KMS-11 (cell line): ENCODE data around the gene ISOC2.

ENCODE experiments used
- H2AFZ ChIP-seq: fragments of 200-600 bp; sonication (generic); 2 replicates; pipeline ENCODE4 v1.6.1; 2016; ENCODE audit warnings: antibody characterized with exemption, mixed run types, low read depth
- H3K27ac ChIP-seq: fragments of 200-600 bp; sonication (generic); 2 replicates; pipeline ENCODE4 v1.6.1; 2016; ENCODE audit warnings: mild to moderate bottlenecking, mixed run types
- H3K27me3 ChIP-seq: fragments of 200-600 bp; sonication (generic); 2 replicates; pipeline ENCODE4 v1.6.1; 2017; ENCODE audit warnings: mild to moderate bottlenecking, low read depth, mixed run types, moderate library complexity; ENCODE audit not compliant: insufficient read depth
- H3K36me3 ChIP-seq: fragments of 200-600 bp; sonication (generic); 2 replicates; pipeline ENCODE4 v1.6.1; 2017; ENCODE audit warnings: mild to moderate bottlenecking, mixed run types; ENCODE audit not compliant: insufficient read depth
- H3K4me1 ChIP-seq: fragments of 200-600 bp; sonication (generic); 2 replicates; pipeline ENCODE4 v1.6.1; 2016; ENCODE audit warnings: mild to moderate bottlenecking, low read depth, mixed run types; ENCODE audit not compliant: poor library complexity, severe bottlenecking
- H3K4me2 ChIP-seq: fragments of 200-600 bp; sonication (generic); 2 replicates; pipeline ENCODE4 v1.7.0; 2016; ENCODE audit warnings: mild to moderate bottlenecking, mixed run types
- H3K4me3 ChIP-seq: fragments of 200-600 bp; sonication (generic); IDR thresholded peaks from 2 replicates; pipeline ENCODE4 v1.6.1; 2017; ENCODE audit warnings: low read depth, low read length, mixed read lengths; ENCODE audit not compliant: insufficient read depth
- H3K79me2 ChIP-seq: fragments of 200-600 bp; sonication (generic); 2 replicates; pipeline ENCODE4 v1.6.1; 2016; ENCODE audit warnings: low read depth, mixed run types; ENCODE audit not compliant: insufficient read depth
- H3K9ac ChIP-seq: fragments of 200-600 bp; sonication (generic); 2 replicates; pipeline ENCODE4 v1.6.1; 2016; ENCODE audit warnings: mild to moderate bottlenecking, mixed run types
- H4K20me1 ChIP-seq: fragments of 200-600 bp; sonication (generic); 2 replicates; pipeline ENCODE4 v1.6.1; 2016; ENCODE audit warnings: mild to moderate bottlenecking, mixed run types; ENCODE audit not compliant: insufficient read depth
- TF ChIP-seq, protein P1 (sequence below): fragments of 200-600 bp; sonication (generic); conservative IDR thresholded peaks from 2 replicates; pipeline ENCODE4 v1.6.1; 2017; ENCODE audit warnings: low read depth, mild to moderate bottlenecking, antibody characterized with exemption, low read length, moderate library complexity, mixed read lengths

The ISOC2 gene

DNA sequence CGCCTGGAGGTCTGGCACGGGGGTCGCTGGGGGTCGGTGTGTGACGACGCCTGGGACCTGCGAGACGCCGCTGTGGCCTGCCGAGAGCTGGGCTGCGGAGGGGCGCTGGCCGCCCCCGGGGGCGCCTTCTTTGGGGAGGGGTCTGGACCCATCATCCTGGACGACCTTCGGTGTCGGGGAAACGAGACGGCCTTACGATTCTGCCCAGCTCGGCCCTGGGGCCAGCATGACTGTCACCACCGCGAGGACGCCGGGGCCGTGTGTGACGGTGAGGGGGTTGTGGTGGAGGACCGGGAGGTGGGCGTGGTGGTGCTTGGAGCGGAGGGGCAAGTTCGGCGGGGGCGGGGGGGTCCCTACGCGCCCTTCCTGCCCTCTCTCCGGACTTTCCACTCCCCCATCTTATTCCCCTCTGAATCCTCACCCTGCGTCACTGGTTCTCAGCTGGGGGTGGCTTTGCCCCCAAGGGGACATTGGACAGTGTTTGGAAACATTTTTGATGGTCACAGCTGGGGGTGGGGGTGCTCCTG is 32.3 kb upstream of the ISOC2 start:
- H3K4me3 ChIP-seq: no peak overlapping the region
- no peaks in the 10 kb centered on the region for H3K79me2 ChIP-seq
- H3K4me2 ChIP-seq: no peak overlapping the region
- no peaks in the 10 kb centered on the region for H4K20me1 ChIP-seq
- H3K36me3 ChIP-seq: no peaks in the 10 kb centered on the region
- H3K27me3 ChIP-seq: peaks cover 95% of the 10 kb centered on the region
- H3K27ac ChIP-seq: no peak overlapping the region
- no peak overlapping the region for H2AFZ ChIP-seq
- H3K9ac ChIP-seq: no peak overlapping the region
- TF ChIP-seq, protein P1, sequence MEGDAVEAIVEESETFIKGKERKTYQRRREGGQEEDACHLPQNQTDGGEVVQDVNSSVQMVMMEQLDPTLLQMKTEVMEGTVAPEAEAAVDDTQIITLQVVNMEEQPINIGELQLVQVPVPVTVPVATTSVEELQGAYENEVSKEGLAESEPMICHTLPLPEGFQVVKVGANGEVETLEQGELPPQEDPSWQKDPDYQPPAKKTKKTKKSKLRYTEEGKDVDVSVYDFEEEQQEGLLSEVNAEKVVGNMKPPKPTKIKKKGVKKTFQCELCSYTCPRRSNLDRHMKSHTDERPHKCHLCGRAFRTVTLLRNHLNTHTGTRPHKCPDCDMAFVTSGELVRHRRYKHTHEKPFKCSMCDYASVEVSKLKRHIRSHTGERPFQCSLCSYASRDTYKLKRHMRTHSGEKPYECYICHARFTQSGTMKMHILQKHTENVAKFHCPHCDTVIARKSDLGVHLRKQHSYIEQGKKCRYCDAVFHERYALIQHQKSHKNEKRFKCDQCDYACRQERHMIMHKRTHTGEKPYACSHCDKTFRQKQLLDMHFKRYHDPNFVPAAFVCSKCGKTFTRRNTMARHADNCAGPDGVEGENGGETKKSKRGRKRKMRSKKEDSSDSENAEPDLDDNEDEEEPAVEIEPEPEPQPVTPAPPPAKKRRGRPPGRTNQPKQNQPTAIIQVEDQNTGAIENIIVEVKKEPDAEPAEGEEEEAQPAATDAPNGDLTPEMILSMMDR: no peak
- H3K4me1 ChIP-seq: no peaks in the 10 kb centered on the region

DNA sequence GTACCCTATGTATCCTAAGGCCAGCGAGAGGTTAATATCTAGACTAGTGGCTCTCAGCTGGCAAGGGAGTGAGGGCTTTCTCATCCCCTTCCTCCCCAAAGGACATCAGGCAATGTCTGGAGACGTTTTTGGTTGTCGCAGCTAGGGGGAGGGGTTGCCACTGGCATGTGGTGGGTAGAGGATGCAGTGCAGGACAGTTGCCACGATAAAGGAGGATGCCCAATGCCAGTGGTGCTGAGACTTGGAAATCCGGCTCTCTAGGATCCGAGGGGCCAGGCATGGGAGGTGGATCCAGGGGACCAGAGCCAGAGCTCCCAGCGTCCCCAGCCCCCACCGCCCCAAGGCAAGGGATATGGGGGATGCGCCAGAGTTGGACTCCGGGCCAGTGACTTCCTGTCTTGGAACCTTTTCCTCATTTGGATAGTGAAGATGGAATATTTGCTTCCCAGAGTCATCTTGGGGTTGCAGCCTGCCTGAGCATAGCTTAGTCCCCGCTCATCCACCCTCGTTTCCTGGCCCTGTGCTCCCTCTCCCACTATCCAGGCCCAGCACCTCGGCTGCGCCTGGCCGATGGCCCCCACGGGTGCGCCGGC is 31.7 kb upstream of the ISOC2 start:
- Histone ChIP-seq H3K4me1 (no peaks in the 10 kb centered on the region), H4K20me1 (no peaks in the 10 kb centered on the region), H3K27me3 (peaks cover 89% of the 10 kb centered on the region), H3K27ac (no peak overlapping the region), H3K36me3 (no peaks in the 10 kb centered on the region), H3K9ac (no peak overlapping the region), H3K79me2 (no peaks in the 10 kb centered on the region), H2AFZ (no peak overlapping the region), H3K4me3 (no peak overlapping the region), H3K4me2 (no peak overlapping the region)
- TF ChIP-seq, protein P1: no peak

DNA sequence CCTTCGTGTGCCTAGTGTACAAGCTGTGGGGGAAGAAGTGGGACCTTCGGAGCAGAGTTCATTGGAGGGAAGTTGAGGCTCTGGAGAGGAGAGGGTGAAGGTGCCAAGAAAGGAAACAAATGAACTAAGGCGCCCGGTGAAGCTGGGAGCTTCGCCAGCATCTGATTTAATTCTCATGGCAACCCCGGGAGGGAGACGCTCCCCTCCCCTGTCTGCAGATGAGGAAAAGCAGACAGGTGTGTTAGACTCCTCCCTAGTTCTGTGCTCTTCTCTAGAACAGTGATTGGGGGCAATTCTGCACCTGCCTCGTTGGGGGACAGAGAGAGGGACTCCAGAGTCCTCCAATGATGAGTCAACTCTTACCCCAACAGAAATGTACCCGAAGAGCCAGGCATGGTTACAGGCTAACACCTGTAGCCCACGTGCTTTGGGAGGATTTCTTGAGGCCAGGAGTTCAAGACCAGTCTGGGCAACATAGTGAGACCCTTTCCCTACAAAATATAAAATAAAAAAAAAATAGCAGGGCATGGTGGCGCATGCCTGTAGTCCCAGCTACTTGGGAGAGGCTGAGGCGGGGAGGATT is 31.0 kb upstream of the ISOC2 start:
- no peaks in the 10 kb centered on the region for H3K36me3 ChIP-seq
- H3K27ac ChIP-seq: no peak overlapping the region

DNA sequence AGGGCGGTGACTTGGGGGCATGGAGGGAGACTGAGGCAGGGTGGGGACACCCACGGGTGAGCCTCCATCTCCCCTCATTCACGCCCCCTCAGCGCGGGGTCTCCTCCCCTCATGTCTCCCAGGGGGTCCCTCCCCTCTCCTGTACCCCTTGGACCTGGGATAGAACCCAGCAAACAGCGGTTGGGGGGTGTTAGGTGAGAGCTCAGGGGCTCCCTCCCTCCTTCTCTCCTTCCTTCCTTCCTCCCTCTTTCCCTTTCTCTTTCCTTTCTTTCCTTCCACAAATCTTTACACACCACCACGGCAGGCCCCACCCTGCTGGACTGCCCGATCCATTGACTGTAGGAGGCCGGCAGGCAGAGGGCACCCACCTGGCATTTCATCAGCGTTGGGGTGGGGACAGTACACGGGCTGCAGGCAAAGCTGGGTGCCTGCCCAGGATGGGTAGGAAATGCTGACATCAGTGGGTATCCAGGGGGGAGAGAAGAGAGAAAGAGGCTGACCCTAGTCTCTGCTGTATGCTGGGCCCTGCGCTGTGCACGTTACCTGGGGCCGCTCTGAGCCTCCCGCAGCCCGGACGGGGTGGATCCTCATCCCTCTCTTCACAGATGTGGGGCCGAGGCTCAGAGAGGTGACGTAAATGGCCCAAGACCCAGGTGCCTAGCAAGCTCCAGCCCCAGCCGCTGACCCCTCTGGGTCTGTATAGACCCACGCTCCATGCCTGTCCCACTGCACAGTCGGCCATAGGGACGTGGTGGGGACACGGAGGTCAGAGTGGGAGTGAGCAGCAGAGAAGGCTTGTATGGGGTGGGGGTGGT is 30.3 kb upstream of the ISOC2 start:
- Histone ChIP-seq H3K4me3 (no peak overlapping the region), H3K9ac (no peak overlapping the region), H3K27me3 (peaks cover 84% of the 10 kb centered on the region), H3K79me2 (no peaks in the 10 kb centered on the region), H3K27ac (no peak overlapping the region), H2AFZ (no peak overlapping the region), H4K20me1 (no peaks in the 10 kb centered on the region), H3K4me2 (no peak overlapping the region), H3K4me1 (no peaks in the 10 kb centered on the region), H3K36me3 (no peaks in the 10 kb centered on the region)
- TF ChIP-seq, protein P1: no peak

More for the DNA sequence above, 31.0 kb upstream of the ISOC2 start:
- Histone ChIP-seq H3K27me3 (peaks cover 85% of the 10 kb centered on the region), H3K9ac (no peak overlapping the region), H3K79me2 (no peaks in the 10 kb centered on the region), H3K4me1 (no peaks in the 10 kb centered on the region), H3K4me2 (no peak overlapping the region), H4K20me1 (no peaks in the 10 kb centered on the region), H2AFZ (no peak overlapping the region), H3K4me3 (no peak overlapping the region)
- TF ChIP-seq, protein P1: no peak
